DMS 273 (cell line): ENCODE results near the gene BMS1.

Source experiments
- DNase-seq: peaks from one replicate; lab custom pipeline; 2025; ENCODE audit not compliant: unreplicated experiment; lab: John Stamatoyannopoulos, UW

The BMS1 gene

DNA sequence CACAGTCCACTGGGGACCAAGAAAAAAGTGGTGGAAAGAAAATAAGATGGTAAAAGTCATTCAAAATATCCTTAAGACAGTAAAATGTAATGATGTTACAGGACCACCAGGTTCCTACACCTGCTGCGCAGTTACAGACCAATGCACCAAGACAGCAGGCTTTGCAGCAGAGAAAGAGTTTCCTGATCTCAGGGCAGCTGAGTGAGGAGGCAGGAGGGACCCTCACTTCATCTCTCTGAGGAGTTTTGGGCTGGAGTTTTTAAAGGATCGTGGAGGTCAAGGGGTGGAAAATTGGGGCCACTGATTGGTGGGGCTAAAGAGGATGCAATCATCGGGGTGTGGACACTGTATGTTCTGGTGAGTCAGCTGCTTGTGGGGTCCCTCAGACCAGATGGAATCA lies 100.0 kb downstream of the BMS1 start:
- no peak for DNase-seq
